ENCODE results near the gene HOXB2. TPM values are rescaled to one million over a fixed set of nuclear protein-coding genes. Genes with fewer than 3 reads are reported as not detected.

HOXB2 gene
- total RNA-seq, 1 donor from 2014 or later, result 23.1 TPM

GRCh38 chr17:48568499-48569239, 23.8 kb upstream of the HOXB2 start:
- ATAC-seq (no peak), DNase-seq (ENCODE audit: low spot score) (no peak)
- intact Hi-C loops (cut with DNase I), result no loop called here

DNA sequence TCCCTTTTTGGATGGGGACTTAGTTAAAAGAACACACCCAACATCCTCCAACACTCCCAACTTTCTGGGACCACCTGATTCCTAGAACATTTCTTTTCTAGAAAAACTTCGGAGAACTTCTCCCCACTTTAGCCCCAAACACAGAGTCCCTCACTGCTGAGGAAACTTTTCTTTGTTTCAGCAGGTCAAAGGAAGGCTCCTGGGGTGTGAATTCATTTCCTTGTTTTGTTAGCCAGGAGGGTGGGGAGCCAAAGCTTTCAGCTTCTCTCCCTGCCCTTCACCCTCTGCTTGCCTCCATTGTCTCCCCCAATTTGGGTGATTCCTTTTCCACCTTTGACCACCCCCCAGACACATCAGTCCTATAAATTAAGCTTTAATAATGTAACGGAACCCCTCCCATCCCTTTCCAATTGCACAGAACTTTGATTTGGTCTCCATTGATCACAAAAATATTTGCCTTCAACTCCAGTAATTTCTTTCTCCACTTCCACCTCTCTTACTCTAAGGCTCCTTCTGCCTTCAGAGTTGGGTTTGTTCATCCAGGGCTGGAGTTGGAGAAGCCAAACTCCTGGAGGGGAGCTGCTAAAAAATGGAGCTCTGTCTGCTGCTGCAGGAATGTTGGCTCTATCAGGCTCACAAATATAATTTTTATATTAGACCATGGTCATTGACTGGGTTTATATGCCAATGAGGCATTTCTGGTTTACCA, 22.9 kb upstream of the HOXB2 start:
- DNase-seq (ENCODE audit: low spot score), result no peak
- intact Hi-C loops (cut with DNase I), result no loop called here
- no peak for ATAC-seq

DNA sequence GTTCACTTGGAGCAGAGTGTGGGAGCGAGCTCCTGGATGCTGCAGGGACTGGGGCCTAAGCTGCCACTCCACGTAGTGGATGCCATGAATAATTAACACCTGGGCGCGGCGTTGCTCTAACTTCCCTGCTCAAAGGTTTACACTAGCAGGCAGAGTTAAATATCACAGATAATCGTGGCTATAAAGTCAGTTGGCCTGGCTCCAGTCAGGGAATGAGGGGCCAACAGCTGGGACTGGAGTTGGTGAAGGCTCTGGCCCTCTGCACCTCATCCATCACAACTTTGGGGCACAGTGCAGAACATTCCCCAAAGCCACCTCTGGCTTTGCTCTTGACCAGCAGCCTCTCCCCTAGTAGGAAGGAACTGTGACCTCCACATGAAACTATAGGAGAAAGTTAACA, 22.3 kb upstream of the HOXB2 start:
- intact Hi-C loops (cut with DNase I), result no loop called here
- DNase-seq (ENCODE audit: low spot score) (no peak), ATAC-seq (no peak)

DNA sequence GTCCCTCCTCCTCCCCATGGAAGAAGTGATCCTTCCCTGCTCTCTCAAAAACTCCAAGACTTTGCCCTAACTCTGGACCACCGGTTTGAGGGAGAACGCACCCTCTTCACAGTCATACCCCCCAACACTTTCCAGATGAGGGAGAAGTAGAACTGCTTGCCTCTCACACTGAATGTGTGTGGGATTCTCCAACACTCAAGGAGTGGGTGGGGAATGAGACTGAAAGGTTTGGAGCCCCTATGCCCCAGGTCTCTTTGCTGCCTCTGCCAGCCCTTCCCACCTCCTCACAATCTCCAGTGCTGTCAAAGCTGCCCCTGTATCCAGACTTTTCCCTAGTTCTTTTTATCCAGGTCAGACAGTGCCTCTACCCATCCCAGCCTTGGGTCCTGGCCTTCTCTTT, 21.8 kb upstream of the HOXB2 start:
- DNase-seq (ENCODE audit: low spot score) (no peak), ATAC-seq (no peak)
- intact Hi-C loops (cut with DNase I), result no loop called here

GRCh38 chr17:48565925-48566710, 21.2 kb upstream of the HOXB2 start:
- no peak for DNase-seq (ENCODE audit: low spot score)
- no peak for ATAC-seq
- intact Hi-C loops (cut with DNase I), result no loop called here

GRCh38 chr17:48565022-48565554, 20.2 kb upstream of the HOXB2 start:
- no peak for ATAC-seq
- DNase-seq (ENCODE audit: low spot score), result no peak
- intact Hi-C loops (cut with DNase I), result no loop called here

DNA sequence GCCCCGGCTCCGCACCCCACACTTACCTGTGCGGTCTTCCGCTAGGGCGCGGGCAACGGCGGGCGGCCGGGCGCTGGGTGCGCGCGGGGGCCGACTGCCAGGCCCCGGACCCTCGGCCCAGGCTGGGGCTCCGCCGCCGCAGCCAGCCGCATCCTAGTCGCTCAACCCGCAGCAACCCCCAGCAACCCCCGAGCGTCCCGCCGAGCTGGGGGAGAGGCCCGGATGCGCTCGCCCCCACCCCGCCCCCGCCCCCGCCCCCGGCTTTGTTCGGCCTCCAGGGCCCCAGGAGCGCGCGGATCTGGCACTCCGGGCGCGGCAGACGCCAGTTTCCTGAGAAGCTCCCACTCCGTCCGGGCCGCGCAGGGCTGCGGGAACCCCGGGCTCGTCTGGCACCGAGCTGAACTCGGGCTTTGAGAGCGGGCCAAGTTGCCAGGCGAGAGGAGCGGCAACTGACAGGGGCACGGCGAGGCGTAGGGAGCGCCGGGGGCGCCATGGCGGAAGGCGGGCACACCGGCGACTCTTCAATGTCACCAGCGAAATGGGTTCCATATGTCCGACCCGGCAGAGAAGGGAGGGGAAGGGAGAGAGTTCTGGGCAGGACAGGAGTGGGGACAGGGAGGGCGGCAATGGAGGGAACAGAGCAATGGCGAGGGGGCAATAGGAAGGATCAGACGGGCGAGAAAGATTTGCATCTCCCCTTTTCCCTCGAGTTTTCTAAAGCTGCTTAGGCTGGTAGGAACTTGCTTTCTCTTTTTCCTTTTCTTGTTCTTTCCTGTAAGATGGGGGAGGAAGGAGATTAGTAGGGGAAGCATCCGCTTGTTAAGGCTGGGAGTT, 19.5 kb upstream of the HOXB2 start:
- intact Hi-C loops (cut with DNase I), result no loop called here
- no peak for DNase-seq (ENCODE audit: low spot score)
- ATAC-seq, result peak; percentile 55

DNA sequence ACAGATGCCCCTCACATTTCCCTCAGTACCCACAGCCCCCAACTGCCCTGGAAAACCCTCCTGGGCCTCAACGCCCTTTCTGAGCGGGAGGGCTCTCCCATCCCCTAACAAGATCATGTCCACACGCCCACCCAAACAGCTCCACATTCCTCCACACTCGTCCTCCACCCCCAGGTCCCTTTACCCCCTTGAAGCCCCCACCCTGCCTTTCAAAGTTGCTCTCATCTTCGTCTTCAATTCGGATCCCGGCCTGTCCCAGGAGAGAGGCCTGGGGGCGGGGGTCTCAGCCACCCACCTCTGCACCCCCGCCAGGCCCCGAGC, 18.9 kb upstream of the HOXB2 start:
- intact Hi-C loops (cut with DNase I), result no loop called here
- ATAC-seq, result no peak
- DNase-seq (ENCODE audit: low spot score), result no peak

DNA sequence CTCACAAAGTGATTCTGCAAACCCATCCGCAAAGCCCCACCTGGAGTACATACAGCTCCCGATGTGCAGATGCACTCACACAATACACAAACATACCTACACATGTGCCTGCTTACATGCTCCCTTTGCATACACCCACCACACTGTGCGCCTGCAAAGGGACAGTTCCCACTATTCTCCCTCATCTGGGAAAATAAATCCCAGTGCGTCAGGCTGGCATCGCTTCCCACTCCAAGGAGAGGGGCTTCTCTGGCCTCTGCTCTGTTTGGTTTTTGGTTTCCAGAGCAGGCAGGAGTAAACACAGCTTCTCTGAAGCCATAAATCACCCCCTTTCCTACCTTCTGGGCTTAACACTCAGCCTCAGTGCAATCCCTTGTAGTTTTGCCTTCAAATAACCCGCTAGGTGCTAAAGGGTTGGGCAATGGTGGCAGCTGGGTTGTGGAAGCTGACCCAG, 18.5 kb upstream of the HOXB2 start:
- no peak for DNase-seq (ENCODE audit: low spot score)
- no peak for ATAC-seq
- intact Hi-C loops (cut with DNase I), result no loop called here

- intact Hi-C loops (cut with DNase I), result no loop called here
- no peak for DNase-seq (ENCODE audit: low spot score)
- no peak for ATAC-seq
These were observed 18.0 kb upstream of the HOXB2 start for GRCh38 chr17:48562934-48563333.

DNA sequence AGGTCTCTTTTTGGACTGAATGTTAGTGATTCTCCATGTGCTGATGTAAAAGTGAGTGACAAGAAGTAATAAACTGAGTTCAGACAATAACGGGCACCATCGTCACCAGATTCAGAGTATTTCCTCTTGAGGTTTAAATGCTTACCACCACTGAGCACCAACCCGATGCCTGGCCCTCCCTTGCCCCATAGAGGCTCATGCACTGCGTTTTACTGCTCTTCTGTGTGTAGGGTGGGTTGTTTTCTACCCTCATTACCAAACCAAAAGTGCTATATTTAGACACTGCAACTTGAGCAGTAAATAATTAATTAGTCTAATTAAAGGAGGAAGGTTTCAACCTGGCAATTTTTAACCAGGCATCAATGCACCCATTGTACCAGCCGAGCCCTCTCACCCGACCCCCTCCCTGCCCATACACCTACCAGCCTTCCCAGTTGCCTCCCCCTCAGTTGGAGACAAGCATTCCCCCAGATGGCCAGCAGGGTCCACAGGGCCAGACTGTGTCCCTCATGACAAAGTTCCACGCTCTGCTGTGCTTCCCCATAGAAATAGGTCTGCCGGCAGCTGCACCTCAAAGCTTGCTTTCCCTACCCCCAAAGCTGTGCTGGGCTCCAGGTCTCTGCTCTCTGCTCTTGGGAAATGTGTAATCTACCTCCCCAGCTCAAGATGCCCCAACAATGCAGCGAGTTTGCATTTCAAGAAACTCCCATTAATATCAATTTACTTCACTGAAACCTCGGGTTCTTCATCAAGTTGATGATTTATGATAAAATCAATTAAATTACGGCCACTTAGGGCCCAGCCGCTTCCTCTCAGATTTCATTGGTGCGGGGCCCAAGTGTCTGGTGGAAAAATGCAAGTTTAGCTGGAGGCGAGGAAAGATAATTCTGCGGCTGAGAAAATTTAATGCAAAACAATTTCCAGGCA, 17.2 kb upstream of the HOXB2 start:
- no peak for DNase-seq (ENCODE audit: low spot score)
- ATAC-seq, result no peak
- intact Hi-C loops (cut with DNase I), result no loop called here

DNA sequence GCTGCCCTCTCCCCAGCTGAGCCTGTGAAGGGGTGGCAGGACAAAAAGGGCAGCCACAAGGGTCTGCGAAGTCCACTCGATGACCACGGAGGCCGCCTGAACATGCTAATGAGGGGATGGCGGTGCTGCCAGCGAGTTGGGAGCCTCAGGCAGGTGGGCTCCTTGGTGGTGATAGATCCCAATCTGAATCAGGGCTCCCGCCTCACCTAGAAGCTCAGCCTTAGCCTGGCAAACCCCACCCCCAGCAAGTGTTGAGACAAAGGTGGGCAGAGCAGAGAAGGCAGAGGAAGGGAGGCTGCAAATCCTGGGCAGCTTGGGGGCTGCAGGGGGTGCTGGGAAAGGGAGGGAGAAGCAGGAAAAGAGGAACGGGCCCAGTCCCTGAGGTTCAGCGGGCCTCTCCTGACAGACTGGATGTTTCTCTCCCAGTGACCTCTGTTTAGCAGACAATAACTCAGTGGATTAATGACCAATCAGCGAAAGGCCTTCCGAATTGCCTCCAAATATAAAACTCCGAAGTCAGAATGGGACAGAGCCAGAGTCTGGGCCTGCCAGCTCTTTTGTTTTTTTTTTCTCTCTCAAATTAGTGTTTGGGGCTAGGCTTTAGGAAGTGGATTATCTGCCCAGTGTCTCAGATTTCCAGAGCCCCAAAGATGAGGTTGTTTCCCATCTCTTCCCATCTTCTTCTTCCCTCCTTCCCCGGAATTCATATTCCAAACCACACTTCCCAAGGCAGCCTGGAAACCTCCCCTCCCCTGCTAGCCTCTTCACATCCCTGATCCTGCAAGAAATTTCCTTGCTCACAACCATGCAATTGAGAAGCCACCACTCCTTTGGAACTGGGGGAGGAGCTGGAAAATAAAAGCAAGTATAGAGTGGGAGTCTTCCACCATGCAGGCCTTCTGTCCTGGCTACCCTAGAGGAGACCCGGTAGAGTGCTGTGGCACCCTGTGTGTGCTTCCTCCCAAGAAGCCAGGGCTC, 15.2 kb upstream of the HOXB2 start:
- ATAC-seq (no peak), DNase-seq (ENCODE audit: low spot score) (no peak)
- intact Hi-C loops (cut with DNase I), result no loop called here

GRCh38 chr17:48559122-48559839, 14.4 kb upstream of the HOXB2 start:
- ATAC-seq (no peak), DNase-seq (ENCODE audit: low spot score) (no peak)
- intact Hi-C loops (cut with DNase I), result no loop called here

GRCh38 chr17:48558831-48559121, 13.9 kb upstream of the HOXB2 start:
- intact Hi-C loops (cut with DNase I), result no loop called here
- no peak for ATAC-seq
- DNase-seq (ENCODE audit: low spot score), result no peak

DNA sequence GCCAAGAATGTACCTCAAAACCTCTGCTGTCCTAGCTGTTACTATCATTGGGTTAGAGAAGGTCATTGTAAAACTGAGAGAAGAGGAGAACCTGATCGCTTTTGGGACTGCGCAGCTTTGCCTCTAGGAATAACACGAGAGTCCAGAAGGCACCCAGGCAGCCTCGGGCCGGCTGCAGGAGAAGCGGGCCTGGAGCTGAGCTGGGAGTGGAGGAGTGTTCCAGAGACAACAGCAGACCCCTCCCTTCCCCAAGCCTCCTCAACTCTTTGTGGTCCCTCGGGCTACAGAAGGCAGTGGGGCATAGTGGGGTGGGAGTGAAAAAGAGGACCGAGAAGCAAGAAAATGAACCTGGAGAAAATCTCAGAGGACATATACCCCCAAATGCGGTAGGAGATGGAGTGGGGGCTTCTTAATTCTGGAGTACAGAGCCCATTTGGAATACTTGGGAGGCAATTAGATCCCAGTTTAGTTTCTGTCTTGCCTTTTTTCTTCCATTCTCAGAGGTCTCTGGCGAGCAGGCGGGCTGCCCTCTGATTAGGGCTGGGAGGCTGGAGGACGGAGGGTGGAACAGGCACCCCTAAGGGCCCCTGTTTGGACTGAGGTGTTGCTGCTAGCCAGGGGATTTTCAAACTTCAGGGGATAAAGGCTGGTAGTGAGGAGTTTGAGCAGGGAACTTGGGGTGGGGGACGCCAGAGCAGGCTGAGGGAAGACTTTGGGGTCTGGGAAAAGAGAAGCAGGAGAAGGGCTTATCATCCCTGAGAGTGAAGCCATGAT, 13.3 kb upstream of the HOXB2 start:
- intact Hi-C loops (cut with DNase I), result no loop called here
- DNase-seq (ENCODE audit: low spot score), result no peak
- ATAC-seq, result no peak
